HG02981 (cell line): Measurements from ENCODE around the gene RRM2.
A peak's percentile ranks its signal among the peaks of the same experiment; 100 is the strongest.

Experiments
- ATAC-seq: cut with Tn5 transposase; IDR thresholded peaks from one replicate; pipeline ENCODE4 v1.9.1; 2021; ENCODE audit warnings: mild to moderate bottlenecking, moderate library complexity; ENCODE audit not compliant: unreplicated experiment

The RRM2 gene

DNA sequence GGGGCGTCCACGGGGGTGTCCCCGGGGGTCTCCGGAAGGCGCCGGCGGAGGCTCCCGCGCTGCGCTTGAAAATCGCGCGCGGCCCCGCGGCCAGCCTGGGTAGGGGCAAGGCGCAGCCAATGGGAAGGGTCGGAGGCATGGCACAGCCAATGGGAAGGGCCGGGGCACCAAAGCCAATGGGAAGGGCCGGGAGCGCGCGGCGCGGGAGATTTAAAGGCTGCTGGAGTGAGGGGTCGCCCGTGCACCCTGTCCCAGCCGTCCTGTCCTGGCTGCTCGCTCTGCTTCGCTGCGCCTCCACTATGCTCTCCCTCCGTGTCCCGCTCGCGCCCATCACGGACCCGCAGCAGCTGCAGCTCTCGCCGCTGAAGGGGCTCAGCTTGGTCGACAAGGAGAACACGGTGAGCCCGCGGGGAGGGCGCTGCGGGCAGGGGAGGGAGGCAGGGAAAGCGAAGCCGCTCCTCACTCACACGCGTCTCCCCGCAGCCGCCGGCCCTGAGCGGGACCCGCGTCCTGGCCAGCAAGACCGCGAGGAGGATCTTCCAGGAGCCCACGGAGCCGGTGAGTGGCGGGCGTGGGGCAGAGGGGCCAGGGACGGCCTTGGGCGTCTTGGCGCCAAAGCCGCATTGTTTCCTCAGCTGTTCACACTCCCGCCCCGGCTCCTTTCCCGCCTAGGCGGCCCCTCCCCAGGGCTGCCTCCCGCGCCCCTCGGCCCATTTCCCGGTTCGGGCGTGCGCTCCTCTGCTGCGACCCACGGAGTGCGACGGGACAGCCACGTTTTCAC lies at the start of gene RRM2:
Gene RRM2, plus strand, starts transcription at position 240 of the 781 bp plus-strand sequence. Its CDS starts 60 bp downstream, at position 300.
- peak; percentile 67 for ATAC-seq

DNA sequence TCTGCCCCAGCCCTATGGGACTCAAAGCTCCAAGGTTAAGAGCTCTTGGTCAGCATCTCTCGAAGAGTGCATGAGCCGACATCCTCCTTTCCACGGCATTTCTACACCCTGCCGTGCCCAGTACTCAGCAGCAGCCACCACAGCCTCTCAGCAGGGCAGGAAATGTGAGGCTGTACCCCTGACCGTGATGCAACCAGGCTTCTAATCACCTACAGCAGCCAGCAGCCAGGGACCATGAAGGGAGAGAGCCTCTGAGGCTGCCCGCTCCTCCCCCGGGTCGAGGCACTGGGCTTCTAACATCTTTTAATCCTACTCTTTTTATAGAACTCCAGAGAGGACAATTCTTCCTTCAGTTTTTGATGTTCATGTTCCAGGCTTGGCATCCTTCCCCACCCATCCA lies 48.8 kb upstream of the RRM2 start:
- no peak for ATAC-seq

DNA sequence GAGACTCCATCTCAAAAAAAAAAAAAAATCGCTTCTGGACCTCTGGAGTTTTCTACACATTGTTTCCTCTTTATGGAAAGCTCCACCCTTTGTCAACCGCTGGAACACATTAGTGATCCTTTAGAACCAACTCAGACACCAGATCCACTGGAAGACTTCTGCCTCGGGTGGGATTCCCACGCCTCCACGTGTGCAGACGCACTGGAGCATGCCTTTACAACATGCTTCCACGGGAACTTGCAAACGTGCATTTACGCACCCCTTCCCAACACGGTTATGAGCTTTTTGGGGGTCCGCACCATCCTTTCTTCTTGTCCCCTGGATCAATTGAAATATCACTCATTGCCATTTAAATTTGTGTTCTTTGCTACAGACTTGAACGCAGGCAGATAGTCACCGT lies 47.4 kb upstream of the RRM2 start:
- no peak for ATAC-seq

DNA sequence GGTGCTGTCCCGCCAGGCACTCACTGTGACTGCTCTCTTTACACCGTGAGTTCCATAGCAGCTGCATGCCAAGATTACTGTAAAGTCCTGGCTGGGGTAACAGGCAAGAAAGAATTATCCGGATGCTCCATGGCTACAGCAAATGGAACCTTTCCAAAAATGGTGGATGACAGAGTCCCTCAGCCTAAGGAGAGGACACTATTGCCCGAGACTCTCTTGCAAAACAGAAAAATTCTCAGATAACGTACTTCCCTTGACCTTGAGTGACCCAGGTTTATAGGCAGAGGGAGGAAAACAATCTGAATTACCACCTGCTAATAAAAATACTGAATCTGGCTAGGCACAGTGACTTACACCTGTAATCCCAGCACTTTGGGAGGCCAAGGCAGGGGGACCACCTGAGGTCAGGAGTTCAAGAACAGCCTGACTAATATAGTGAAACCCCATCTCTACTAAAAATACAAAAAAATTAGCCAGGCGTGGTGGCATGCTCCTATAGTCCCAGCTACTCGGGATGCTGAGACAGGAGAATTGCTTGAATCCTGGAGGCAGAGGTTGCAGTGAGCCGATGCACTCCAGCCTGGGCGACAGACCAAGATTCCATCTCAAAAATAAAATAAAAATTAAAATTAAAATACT lies 46.8 kb upstream of the RRM2 start:
- ATAC-seq: no peak

DNA sequence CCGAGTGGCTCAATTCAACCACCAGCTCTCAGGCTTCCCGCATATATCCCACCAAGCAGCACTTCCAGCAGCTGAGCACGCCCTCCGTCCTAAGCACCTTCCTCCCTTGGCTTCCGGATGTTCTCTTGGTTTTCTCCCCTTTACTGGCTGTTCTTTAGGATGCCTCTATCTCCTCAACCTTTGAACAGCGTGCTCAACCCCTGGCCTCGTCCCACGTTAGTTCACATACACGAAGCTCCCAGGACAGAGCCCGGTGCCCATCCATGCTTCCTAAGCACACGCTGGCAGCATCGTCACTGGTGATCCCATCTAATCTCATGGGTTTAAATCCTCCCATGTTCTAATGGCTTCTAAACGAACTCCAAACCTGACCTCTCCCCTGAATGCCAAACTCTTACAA lies 46.0 kb upstream of the RRM2 start:
- no peak for ATAC-seq

DNA sequence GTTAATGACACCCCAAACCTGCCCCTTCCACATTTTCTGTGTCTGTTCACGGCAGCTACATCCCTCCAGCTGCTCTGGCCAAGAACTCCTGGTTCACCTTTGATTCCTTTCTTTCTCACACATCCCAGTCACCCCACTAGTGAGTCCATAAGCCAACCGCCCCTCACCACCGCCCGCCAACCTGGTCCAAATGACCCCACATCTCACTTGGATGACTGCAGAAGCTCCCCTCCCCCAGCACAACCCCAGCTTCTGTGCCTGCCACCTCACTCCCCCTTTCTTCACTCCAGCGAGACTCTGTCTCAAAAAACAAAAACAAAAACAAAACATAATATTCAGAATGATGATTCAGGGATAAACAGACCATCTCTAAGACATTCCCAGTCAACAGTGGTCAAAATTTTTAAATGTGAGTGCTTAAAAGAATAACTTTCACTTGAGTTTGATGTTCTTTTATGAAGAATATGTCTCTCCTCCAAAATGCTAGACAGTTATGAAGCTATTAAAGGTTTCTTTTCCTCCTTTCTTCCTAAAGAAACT lies 45.5 kb upstream of the RRM2 start:
- no peak for ATAC-seq

DNA sequence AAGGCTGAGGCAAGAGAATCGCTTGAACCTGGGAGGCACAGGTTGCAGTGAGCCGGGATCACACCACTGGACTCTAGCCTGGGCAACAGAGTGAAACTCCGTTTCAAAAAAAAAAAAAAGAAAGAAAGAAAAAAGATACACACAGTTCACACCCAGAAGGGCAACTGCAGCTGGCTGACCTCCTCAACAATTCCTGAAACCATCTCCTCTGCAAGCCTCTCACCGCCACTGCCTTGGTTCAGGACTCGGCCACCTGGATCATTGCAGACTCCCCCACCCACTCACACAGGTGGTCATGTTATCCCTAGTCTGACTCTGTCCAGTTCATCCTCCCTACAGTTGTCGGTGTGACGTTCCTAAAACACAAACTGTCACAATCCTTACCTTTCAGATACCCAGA lies 44.5 kb upstream of the RRM2 start:
- ATAC-seq: no peak

DNA sequence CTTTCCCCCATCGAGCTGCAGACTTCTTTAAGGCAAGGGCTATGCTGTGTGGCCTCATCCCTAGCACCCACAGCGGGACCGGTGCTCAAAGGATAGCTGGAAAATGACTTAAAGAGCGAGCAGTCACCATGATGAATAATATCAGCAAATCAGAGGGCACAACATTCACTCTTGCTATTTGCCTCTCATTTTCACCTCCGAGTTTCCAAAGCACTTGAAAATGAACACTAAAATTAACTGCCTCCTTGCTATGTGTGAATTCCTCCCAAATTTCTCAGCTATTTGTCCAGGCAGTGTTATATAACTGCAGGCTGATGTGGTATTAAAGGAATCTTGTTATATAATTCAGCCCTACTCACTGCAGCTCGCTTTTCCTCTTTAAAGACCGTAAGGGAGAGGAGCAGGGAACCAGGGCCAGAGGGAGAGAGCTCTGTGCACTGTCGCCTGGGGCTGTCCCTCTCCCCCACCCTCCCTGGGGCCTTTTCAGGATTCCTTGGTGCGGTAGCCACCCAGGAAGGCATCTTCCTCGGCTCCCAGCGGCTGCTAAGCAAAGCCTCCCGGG lies 43.8 kb upstream of the RRM2 start:
- no peak for ATAC-seq

DNA sequence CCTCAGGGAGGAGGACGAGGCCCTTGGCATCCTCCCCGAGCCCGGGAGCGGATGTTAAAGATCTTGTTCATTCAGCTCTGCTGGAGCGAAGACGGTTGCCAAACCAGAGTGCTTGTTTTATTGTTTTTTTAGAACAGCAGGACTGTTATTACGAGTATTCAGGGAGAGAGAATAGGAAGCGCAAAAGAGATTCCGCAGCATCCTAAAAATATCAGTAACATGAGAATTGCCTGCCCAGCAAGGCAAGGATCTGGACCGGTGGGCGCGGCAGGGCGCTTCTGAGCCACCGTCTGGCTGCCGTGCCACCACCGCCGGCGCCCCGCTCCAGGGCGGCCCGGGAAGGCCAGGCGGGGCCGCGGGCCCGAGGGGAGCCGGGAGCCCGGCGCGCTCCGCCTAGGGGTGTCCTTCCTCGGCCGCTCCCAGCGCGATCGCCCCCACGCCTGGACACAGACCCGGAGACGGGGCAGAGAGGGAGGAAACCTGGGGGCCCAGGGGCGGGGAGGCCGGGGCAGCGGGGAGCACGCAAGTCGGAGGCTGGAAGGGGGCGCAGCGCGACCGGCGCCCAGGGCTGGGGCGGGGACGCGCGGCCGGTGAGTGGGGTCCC lies 43.2 kb upstream of the RRM2 start:
- peak; percentile 13 for ATAC-seq

DNA sequence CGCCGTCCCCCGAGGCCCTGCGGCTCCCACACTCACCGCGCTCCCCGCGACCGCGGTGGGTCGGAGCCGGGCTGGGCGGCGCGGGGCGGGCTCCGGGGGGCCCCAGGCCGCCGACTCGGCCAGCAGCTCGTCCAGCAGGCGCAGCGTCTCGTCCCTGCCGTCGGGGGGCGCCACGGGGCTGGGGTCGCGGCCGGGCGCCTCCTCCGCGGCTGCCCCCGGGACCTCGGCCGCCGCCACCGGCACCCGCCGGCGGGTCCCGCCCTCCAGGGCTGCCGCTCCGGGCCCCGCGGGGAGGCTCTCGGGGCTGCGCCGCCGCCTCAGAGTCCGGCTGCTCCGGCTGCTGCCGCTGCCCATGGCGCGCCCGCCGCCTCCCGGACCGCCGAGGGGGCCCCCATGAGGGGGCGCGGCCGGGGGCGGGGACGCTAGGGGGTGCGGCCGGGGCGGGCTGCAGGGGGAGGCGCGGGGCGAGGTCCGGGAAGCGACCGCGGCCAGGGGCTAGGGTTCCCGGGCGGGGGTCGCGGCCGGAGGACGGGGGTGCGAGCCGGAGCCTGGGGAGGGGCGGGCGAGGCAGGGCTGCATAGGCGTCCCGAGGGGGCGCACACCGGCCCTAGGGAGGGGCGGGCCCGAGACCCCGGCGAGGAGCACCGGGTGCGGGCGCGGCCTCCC lies 42.5 kb upstream of the RRM2 start, which contains the start of gene CYS1:
Gene CYS1, minus strand, starts transcription at position 542 of the 666 bp plus-strand sequence. Its CDS starts 188 bp downstream, at position 354.
- ATAC-seq: peak; percentile 35

DNA sequence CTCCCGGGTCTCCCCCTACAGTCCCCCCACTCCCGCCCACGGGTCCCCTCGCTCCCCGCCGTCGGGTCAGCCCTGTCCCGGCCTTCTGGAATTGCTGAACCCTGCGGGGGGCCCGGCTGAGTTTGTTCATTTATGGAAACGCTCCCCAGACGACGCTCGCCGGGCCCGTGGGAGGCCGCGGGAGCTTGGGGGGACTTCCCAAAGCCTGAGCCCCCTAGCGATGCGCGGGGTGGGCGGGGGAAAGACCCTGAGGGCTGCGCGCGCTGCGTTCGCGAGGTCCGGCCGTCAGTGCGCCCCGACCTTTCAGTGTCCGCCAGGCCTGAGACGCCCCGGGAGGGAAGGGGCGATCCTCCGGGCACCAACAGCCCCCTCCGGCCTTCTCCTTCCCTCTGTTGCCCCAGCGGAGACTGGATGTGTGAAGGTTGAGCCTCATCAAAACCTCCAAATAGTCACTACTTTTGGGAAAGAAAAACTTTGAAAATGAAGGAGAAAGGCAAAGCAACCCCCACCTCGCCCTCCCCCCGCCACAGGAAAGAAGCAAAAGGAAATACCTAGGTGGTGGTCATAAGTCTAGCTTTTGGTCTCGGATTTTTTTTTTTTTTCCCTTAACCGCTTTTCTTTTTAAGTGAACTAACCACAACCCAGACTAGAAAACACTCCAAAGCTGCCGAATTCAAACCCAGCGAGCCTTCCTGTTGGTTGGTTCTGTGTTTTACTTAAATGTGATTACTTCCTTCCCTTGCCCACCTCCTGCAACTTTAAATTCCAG lies 41.8 kb upstream of the RRM2 start:
- peak; percentile 16 for ATAC-seq

DNA sequence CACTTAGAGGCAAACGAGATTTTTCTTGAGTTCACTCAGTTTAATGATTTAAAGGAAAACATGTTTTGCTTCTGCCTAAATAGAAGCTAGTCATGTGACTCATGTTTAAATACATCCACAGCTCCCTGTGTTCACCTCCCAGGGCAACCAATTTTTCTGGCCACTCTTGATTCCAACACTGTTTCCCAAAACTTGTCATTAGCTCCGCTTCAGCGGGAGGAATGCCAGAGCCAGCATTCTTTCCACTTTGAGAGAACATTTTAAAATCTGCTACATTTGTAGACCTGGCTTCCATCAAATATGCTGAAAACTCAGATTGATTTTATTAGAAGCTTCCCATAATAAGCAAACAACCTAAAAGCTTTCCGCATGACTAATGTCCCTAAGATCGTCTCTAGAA lies 39.5 kb upstream of the RRM2 start:
- ATAC-seq: no peak

DNA sequence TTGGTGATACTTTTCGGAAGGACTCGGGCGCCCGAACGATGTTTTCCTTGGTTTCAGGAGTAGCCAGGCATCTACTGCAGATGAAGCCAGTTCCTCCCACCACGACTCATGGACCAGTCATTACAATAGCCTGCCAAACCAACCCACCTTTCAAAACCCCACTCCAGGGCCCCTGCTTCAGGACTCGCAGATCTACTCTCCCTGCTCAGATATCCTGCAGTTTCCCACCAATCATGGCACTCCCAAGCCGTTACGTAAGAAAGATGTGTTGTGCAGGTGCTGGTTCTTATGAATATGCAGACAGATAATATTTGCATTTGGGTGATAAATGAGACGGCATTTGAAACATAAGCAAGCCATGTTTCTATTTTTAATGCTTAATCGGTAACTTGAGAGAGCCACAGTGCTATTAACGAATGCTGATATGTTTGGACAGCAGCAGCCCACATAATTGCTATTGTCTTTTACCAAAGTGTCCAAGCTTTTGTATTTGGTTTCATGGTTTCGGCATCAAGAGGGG lies 38.8 kb upstream of the RRM2 start:
- ATAC-seq: peak; percentile 42

DNA sequence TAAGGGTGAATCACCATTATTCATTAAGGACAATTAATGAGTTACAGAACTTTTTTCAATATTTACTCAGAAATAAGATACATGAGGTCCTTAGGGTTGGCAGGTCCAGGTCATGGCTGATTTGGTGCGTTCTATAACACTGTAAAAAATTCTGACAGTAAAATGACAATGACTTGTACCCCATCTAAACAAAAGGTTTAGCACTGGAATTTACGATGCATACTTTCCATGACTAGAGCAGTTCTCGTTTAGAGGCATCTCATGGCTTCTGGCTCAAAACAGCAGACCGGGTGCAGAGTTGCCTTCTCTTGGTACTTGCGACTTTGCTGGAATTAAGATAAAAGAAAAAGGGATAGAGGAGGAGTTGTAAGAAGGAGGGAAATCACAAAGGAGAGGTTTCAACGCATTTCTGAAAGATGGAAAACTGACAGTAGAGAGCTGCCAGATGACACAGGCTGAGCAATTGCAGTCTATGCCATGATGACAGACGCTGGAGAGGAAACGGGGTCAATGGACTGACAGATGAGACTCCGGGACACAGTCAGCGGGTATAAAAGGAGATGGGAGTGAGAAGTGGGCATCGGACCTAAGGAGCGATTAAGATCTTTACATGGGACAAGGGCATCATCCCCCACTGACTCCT lies 38.2 kb upstream of the RRM2 start:
- no peak for ATAC-seq

DNA sequence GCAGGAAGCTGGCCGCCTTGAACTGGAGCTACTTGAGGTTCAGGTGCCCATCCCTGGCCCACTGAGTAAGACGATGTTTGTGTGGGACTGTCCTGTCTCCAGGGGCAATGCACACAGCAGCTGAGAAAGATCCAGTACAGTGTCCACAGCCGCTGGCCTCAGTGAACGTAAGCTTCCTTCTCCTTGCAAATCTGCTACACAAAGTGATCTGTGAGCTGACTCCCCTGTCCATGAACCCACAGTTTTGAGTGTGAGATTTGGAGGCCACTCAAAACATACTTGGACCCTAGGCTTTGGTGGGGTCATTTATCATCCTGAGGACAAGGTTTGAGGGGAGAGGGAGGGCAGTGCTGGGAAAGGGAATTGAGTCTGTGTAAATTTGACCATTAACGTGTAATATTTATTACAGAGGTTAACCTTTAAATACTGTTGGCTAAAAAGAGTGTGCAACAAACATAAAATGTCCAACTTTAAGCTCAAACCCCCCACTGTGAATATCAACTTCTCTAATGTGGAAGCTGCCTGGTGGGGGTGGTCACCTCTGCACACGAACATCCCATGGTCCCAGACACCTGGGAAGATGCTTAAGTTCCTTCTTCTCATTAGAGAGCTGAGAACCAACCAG lies 37.4 kb upstream of the RRM2 start:
- ATAC-seq: no peak

DNA sequence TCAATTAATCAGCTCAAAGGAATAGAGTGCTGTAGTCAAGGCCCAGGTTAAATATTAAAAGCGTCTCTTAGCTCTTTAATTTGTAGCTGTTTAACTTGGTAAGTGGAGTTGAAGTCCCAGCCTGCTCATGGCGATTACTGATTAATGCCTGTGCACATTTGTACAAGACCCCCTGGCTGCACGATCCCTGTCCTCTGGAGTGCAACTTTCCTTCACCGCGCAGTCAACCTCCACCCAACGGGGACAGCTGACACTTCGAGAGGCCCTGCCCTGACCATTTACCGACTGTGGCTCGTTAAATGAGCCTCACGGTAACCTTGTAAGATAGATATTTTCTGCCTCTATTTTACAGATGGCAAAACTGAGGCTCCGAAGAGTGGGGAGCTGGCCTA lies 36.9 kb upstream of the RRM2 start:
- no peak for ATAC-seq

DNA sequence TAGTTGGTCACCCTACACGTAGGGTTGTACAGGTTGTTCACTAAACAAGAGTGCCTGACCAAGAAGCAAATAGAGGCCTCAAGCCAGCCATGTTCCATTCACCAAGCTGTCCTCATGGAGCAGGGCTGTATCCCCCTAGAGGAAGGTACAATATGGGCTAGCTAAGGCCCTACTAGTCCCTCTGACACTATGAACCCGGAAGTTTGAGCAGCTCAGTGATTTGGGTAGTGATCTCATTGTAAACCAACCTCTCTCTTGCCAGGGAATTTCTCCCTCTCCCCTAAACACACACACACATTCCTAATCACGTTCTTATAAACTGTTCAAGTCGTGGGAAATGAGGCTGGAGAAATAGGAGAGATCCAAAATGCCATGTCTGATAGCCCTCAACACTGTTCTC lies 35.6 kb upstream of the RRM2 start:
- no peak for ATAC-seq

DNA sequence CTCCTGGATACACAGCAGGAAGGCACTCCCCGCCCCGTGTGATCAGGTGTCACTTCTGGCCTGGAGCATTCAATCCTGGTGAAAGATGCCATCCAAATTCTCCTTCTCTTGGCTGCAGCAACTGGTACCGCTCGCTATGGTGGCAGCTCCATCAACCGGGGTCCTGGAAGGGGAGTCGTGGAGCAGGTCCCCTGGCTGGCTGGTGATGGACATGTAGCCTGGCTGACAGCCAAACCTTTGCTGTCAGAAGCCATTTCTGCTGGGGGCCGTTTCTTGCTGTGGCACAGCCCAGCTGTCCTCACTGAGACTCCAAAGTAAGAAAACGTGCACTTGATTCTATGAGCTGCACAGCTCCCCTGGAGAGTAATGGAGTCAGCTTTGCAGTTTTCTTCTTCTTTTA lies 35.2 kb upstream of the RRM2 start:
- no peak for ATAC-seq

DNA sequence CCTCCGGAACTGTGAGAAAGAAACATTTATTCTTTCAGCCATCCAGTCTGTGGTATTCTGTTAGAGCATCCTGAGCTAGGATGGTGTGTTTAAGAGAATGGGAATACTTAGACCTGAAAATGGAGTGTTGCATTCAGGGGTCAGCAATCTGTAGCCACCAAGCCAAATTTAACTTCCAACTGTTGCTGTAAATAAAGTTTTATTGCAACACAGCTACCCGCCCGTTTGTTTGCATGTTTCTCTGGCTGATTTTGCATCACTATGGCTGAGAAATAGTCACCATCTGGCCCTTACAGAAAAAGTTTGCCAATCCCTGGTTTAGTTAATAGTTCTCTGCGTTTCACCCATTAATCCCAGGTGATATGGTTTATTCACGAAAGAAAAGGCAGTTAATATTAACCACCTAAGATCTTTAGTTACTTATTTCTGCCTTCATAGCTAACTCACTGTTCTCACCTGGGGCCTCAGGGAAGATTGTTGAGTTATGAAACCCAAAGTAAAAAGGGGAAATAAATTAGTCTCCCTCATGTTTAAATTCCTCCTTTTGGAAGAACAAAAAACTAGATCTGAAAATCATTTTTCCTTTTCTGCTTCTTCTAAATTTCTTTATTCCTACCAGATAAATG lies 32.9 kb upstream of the RRM2 start:
- ATAC-seq: peak; percentile 48
